Tibial nerve (tissue), 4 donors: ENCODE results near the gene AASDHPPT.

Experiments used
- CTCF ChIP-seq, 5 experiments: fragments of 200-600 bp in 3 of 5; fragments of 450-650 bp in 2 of 5; sonication (generic) in 3 of 5; IDR thresholded peaks; one replicate each; pipeline ENCODE4 v1.5.1; 2016 to 2019; ENCODE audit warnings: antibody characterized with exemption in 5 of 5, mild to moderate bottlenecking in 3 of 5, moderate library complexity in 2 of 5
- EP300 ChIP-seq, 2 donors: sonication (generic); formaldehyde crosslinking; IDR thresholded peaks; one replicate each; pipeline ENCODE4 v1.6.1; 2017; ENCODE audit warnings: antibody characterized with exemption in 2 of 2, mild to moderate bottlenecking in 1 of 2
- POLR2A ChIP-seq, 2 donors: fragments of 450-650 bp; IDR thresholded peaks; one replicate each; pipeline ENCODE4 v1.6.1; 2017; ENCODE audit warnings: antibody characterized with exemption in 2 of 2, mild to moderate bottlenecking in 2 of 2, moderate library complexity in 2 of 2

- no peak for TF ChIP-seq CTCF (IDR thresholded peaks at IDR 0.05)
- TF ChIP-seq EP300 (IDR thresholded peaks at IDR 0.05) = no peak
- TF ChIP-seq POLR2A (IDR thresholded peaks at IDR 0.05) = no peak
Measured at GRCh38 chr11:106063009-106063408, 14.5 kb upstream of the AASDHPPT start.
